GM12872 (cell line): ENCODE measurements around the gene CLDN22.

Experiments
- TF ChIP-seq, protein P1 (sequence below): IDR thresholded peaks from 3 replicates; pipeline ENCODE4 v1.5.1; 2011; ENCODE audit warnings: low read depth, mild to moderate bottlenecking, low read length, moderate library complexity; ENCODE audit not compliant: insufficient read depth

The CLDN22 gene

DNA sequence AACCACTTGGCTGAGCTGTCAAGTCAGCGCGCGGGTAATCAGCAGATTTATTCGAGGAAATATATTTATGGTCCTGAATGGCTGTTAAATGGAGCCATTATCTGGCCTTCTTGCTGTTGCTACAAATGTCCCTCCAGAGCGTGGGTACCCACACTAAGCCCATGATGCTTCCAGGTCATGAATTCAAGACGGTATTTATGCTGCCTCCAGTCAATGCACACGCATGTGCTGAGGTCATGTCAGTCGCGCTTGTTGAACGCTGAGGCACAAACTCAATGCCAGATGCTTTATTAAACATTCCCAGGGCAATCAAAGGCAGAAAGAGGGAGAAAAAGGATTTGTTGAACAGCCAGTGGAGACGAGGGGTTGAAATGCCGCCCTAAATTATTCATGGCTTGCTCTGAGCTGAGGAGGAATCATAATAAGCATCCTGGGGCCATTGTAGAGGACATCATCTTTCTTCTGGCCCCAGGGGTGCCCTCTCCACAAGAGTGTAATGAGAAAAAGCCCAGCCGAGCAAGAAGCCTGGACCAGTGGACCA is 38.2 kb upstream of the CLDN22 start:
- TF ChIP-seq, protein P1, sequence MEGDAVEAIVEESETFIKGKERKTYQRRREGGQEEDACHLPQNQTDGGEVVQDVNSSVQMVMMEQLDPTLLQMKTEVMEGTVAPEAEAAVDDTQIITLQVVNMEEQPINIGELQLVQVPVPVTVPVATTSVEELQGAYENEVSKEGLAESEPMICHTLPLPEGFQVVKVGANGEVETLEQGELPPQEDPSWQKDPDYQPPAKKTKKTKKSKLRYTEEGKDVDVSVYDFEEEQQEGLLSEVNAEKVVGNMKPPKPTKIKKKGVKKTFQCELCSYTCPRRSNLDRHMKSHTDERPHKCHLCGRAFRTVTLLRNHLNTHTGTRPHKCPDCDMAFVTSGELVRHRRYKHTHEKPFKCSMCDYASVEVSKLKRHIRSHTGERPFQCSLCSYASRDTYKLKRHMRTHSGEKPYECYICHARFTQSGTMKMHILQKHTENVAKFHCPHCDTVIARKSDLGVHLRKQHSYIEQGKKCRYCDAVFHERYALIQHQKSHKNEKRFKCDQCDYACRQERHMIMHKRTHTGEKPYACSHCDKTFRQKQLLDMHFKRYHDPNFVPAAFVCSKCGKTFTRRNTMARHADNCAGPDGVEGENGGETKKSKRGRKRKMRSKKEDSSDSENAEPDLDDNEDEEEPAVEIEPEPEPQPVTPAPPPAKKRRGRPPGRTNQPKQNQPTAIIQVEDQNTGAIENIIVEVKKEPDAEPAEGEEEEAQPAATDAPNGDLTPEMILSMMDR, result no peak

DNA sequence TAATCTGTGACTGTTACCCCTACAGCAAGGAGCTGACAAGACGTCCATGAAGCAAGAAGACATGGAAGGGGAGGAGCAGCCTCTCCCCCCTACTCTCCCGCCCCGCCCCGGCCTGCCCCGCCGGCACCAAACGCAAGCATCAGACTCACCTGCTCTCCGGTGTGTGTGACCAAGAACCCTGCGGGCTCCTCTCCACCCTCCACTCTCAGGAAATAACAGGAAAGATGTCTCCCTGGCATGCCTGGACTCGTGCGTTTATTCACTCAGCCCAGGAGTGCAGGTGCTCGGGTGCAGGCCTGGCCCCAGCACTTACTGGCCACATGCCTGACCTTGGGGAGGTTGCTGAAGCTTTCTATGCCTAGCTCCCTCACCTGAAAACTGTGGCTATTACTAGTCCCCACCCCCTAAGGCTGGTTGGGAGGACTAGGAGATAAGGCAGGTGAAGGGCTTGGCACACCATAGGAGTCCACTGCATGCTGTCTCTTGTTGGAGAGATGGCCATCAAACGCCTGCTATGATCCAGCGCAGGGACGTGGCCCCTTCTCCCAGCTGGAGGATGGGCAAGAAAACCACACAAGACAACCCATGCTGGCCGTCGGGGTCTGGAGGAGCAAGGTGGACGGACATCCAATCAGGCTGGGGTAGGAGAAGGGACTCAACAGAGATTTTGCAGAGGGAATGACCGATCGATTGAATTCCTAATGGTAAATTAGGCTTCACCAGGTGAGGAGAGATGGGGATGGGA is 37.0 kb upstream of the CLDN22 start:
- TF ChIP-seq, protein P1, result no peak

DNA sequence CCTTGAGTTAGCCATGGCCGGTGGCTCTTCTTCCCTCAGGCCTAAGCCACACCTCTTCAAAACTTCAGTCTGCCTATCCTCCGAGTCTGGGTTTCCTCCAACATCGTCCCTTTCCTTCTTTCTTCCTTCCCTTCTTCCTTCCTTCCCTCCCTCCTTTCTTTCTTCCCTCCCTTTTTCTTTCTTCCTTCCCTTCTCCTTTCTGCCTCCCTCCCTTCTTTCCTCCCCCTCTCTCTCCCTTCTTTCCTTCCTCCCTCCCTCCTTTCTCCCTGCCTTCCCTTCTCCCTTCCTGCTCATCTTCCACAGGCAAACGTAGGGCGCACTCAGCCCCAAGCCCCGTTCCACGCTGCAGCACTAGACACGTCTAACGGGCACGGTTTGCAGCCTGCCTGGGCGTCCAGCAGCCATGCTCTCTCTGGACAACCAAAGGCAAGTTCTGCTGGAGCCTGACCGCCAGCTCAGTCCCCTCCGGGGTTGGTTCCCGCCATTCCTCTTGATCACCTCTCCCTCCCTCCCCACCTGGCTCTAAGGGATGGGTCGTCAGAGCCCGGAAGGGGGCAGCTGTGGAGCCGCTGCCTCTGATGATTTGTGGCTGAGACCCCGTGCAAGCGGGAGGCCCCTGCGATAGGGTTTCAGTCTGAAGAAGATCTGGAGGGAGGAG is 36.2 kb upstream of the CLDN22 start:
- TF ChIP-seq, protein P1, result no peak

DNA sequence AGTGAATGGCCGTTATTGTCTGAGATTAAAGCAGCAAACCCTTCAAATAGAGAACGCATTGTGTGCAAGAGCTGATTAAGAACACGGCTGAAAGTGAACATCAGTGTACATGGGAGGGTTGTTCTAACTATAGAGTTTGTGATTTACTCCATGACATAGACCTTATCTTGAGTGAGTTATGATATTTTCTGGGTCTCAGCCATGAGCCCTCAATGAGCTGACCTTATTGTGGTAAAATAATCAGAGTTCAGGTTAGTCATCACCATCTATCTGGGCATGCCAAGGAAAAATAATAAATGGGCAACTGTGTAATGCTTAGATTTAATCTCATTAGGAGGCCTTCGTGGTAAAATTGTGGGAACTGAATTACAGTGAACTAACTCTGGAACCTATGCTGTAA is 35.3 kb upstream of the CLDN22 start:
- TF ChIP-seq, protein P1, result no peak

DNA sequence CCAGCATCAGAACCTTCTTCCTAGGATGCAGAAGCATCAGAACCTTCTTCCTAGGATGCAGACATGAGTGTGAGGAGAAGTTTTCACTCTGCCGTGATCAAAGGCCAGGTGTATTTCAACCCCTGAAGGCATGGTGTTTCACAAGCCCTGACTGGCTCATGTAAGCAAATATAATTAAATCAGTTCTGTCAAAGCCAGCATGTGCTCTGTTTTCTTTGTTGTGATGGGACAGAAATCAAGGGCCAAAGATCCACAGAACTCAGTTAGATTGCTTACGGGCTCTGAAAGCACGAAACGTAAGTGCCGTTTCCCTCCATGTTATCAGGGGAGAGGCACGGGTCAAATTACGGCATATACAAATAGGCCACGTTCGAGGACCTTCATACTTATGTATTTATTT is 34.1 kb upstream of the CLDN22 start:
- TF ChIP-seq, protein P1, result no peak

DNA sequence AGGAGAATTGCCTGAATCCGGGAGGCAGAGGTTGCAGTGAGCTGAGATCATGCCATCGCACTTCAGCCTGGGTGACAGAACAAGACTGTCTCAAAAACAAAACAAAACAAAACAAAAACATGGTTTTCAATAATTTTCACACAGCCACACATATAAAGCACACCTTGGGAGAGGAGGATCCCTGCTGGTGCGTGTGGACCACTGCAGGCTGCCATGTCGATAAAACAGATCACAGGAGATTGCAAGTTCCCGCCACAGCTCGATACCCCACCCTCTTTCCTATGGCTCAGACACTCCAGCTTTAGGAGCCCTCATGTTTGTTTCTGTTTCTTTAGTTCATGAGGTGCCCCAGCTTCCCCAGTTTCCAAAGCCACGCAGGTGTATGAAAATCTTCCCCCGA is 33.5 kb upstream of the CLDN22 start:
- TF ChIP-seq, protein P1, result peak; percentile 5; the same call in 1 of the 3 replicates

DNA sequence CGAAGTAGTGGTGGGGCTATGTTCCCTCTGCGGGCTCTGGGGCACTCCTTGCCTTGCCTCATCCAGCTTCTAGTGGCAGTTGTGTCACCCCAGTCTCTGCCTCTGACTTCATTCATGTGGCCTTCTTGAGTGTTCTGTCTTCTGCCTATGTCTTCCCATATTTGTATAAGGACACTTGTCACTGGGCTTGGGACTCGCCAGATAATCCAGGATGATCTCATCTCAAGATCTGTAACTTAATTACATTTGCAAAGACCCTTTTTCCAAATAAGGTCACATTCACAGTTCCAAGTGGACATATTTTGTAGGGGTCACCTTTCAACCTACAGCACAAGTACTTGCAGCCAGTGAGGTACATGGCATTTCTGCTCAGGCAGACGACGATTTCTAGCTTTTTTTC is 32.5 kb upstream of the CLDN22 start:
- TF ChIP-seq, protein P1, result no peak
